Activated CD8-positive, alpha-beta memory T cell treated with anti-CD3 and anti-CD28 coated beads, Interleukin-2, amount 50 U/mL, for 1 hour (primary cell): ENCODE results near the gene PHLPP1.
"Not testable (repeated sequence)": the region's sequence is repeated elsewhere in the genome, so short reads cannot be mapped to it uniquely, and the experiment has no call there.

Source experiments
- DNase-seq: peaks from one replicate; pipeline ENCODE4 v3.0.0-alpha.2; 2020; ENCODE audit errors: extremely low read depth

PHLPP1 gene

GRCh38 chr18:62894681-62895390, 179.5 kb downstream of the PHLPP1 start:
- DNase-seq, result no peak

- DNase-seq, result no peak
These were observed 181.8 kb downstream of the PHLPP1 start for GRCh38 chr18:62897153-62897552.

- DNase-seq, result no peak
These were observed 183.0 kb downstream of the PHLPP1 start for GRCh38 chr18:62898359-62898758.

GRCh38 chr18:62899534-62899933, 184.2 kb downstream of the PHLPP1 start:
- DNase-seq, result no peak

GRCh38 chr18:62900132-62900883, 185.0 kb downstream of the PHLPP1 start:
- no peak for DNase-seq

- DNase-seq, result no peak
These were observed 187.4 kb downstream of the PHLPP1 start for GRCh38 chr18:62902776-62903175.

GRCh38 chr18:62904396-62905285, 189.3 kb downstream of the PHLPP1 start:
- DNase-seq, result no peak

- no peak for DNase-seq
These were observed 197.5 kb downstream of the PHLPP1 start for GRCh38 chr18:62912885-62913284.

- DNase-seq, result not testable (repeated sequence)
These were observed 198.5 kb downstream of the PHLPP1 start for GRCh38 chr18:62913824-62914223.

- no peak for DNase-seq
These were observed 199.6 kb downstream of the PHLPP1 start for GRCh38 chr18:62914871-62915392.

GRCh38 chr18:62918361-62918760, 203.0 kb downstream of the PHLPP1 start:
- no peak for DNase-seq

- no peak for DNase-seq
These were observed 203.9 kb downstream of the PHLPP1 start for GRCh38 chr18:62919109-62919838.

- no peak for DNase-seq
These were observed 209.8 kb downstream of the PHLPP1 start for GRCh38 chr18:62925031-62925688.

GRCh38 chr18:62928326-62928725, 213.0 kb downstream of the PHLPP1 start:
- DNase-seq, result no peak

GRCh38 chr18:62933261-62933887, 218.0 kb downstream of the PHLPP1 start:
- no peak for DNase-seq

GRCh38 chr18:62935994-62936393, 220.7 kb downstream of the PHLPP1 start:
- DNase-seq, result no peak

- no peak for DNase-seq
These were observed 221.7 kb downstream of the PHLPP1 start for GRCh38 chr18:62937065-62937464.

GRCh38 chr18:62938006-62938405, 222.7 kb downstream of the PHLPP1 start:
- DNase-seq, result no peak

GRCh38 chr18:62938487-62938886, 223.1 kb downstream of the PHLPP1 start:
- no peak for DNase-seq

GRCh38 chr18:62939433-62939832, 224.1 kb downstream of the PHLPP1 start:
- DNase-seq, result no peak
